ENCODE measurements around the gene ANKRD12. TPM values are rescaled to one million over a fixed set of nuclear protein-coding genes. Genes with fewer than 3 reads are reported as not detected.
A peak's percentile ranks its signal among the peaks of the same experiment; 100 is the strongest.

ANKRD12 gene
- total and polyA plus RNA-seq, 10 of the 15 experiments (the other 5 are each of a cell fraction or from before 2014, with no cell fraction given): 5.9 to 45.7 (median 20.2) TPM

GRCh38 chr18:9260388-9261380 lies 124.1 kb downstream of the ANKRD12 start:
- TF ChIP-seq POLR2A (IDR thresholded peaks at IDR 0.05; ENCODE audit: low read depth, low read length): 0 out of 2 replicates have a peak, but pooled peaks have one; percentile 25
- TF ChIP-seq KLF5 (IDR thresholded peaks at IDR 0.05; ENCODE audit: partially characterized antibody): no peak
- Histone ChIP-seq H3K9me3 (replicated peaks; ENCODE audit: control insufficient read depth, insufficient read depth, low read length) (no peaks in the 10 kb centered on the region; the same call in 2 of the 3 replicates), H3K4me2 (ENCODE audit: control insufficient read depth, insufficient read depth) (no peak overlapping the region), H3K9ac (ENCODE audit: control insufficient read depth, insufficient read depth, low read length) (no peak overlapping the region), H4K20me1 (ENCODE audit: control insufficient read depth, insufficient read depth) (no peaks in the 10 kb centered on the region), H3K27me3 (replicated peaks in 1 of 2; ENCODE audit: control insufficient read depth in 2 of 2, insufficient read depth in 2 of 2, low read length in 1 of 2) (no peaks in the 10 kb centered on the region), H2AFZ (ENCODE audit: control insufficient read depth, low read depth, low read length) (no peak overlapping the region), H3K27ac (ENCODE audit: control insufficient read depth, insufficient read depth) (no peak overlapping the region), H3K4me1 (ENCODE audit: control insufficient read depth, insufficient read depth, low read length) (no peaks in the 10 kb centered on the region), H3K36me3 (ENCODE audit: control insufficient read depth in 2 of 2, insufficient read depth in 2 of 2, low read length in 1 of 2) (peaks cover 0 to 2% of the 10 kb centered on the region in 2 experiments; a peak in 2 of 4 replicates), H3K79me2 (ENCODE audit: control insufficient read depth, insufficient read depth, low read length) (no peaks in the 10 kb centered on the region), H3K4me3 (no peak overlapping the region)
- ATAC-seq (no peak), DNase-seq (ENCODE audit: low read depth, low spot score) (no peak), FAIRE-seq (no peak)
- CTCF ChIA-PET: no interaction called here
- POLR2A ChIA-PET: interaction anchor here (0.8 kb wide), 1 partner anchor 42 kb away, joined by 5 read pairs; no protein-coding TSS in a partner anchor
- intact Hi-C loops (cut with micrococcal nuclease; ENCODE audit: unreplicated experiment): no loop called here
- 87% methylated on average over 4 of the region's 4 CpGs for WGBS (ENCODE audit: insufficient coverage, insufficient replicate concordance, low lambda C conversion rate, missing lambda C conversion rate)
- no TSS peak for BruUV-seq (replicated peaks)
- in situ Hi-C loops (cut with MboI): no loop called here
- SMC1A ChIA-PET (ENCODE audit: uncharacterized antibody, unreplicated experiment): interaction anchor here (0.6 kb wide), 1 partner anchor 118 kb away, joined by 3 read pairs; no protein-coding TSS in a partner anchor
- RAD21 ChIA-PET (ENCODE audit: unreplicated experiment): no interaction called here

DNA sequence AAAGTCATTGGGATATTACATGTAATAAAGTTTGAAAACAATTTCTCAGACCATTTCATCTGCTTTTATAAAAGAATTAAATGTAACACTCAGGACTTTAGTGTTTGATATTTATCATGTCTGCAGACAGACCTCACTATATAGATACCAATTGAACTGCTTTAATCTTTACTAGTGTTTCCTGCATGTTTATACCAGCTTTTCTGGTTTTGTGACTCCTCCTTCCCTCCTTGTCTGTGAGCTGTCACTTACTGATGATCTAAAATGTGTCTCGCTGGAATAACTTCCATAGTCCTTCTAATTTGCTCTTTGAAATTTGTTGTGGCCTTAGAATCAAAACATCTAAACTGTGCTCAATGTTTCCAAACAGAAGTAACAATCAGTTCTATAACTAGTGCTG lies 126.7 kb downstream of the ANKRD12 start:
- no peak for DNase-seq (ENCODE audit: low read depth, low spot score)
- no peak for ATAC-seq
- 90% methylated on average over 1 of the region's 1 CpG for WGBS (ENCODE audit: insufficient coverage, insufficient replicate concordance, low lambda C conversion rate, missing lambda C conversion rate)
- RAD21 ChIA-PET (ENCODE audit: unreplicated experiment): no interaction called here
- H3K27me3 ChIP-seq (replicated peaks in 1 of 2; ENCODE audit: control insufficient read depth in 2 of 2, insufficient read depth in 2 of 2, low read length in 1 of 2): no peaks in the 10 kb centered on the region
- FAIRE-seq: no peak
- H3K9ac ChIP-seq (ENCODE audit: control insufficient read depth, insufficient read depth, low read length): no peak overlapping the region
- H3K4me1 ChIP-seq (ENCODE audit: control insufficient read depth, insufficient read depth, low read length): no peaks in the 10 kb centered on the region
- no peaks in the 10 kb centered on the region; the same call in 2 of the 3 replicates for H3K9me3 ChIP-seq (replicated peaks; ENCODE audit: control insufficient read depth, insufficient read depth, low read length)
- H4K20me1 ChIP-seq (ENCODE audit: control insufficient read depth, insufficient read depth): no peaks in the 10 kb centered on the region
- no TSS peak for BruUV-seq (replicated peaks)
- intact Hi-C loops (cut with micrococcal nuclease; ENCODE audit: unreplicated experiment): no loop called here
- H3K4me2 ChIP-seq (ENCODE audit: control insufficient read depth, insufficient read depth): no peak overlapping the region
- peaks cover 0 to 2% of the 10 kb centered on the region in 2 experiments; a peak in 2 of 4 replicates for H3K36me3 ChIP-seq (ENCODE audit: control insufficient read depth in 2 of 2, insufficient read depth in 2 of 2, low read length in 1 of 2)
- no peaks in the 10 kb centered on the region for H3K79me2 ChIP-seq (ENCODE audit: control insufficient read depth, insufficient read depth, low read length)
- no peak overlapping the region for H3K27ac ChIP-seq (ENCODE audit: control insufficient read depth, insufficient read depth)
- H3K4me3 ChIP-seq: no peak overlapping the region
- POLR2A ChIA-PET: no interaction called here
- SMC1A ChIA-PET (ENCODE audit: uncharacterized antibody, unreplicated experiment): interaction anchor here (1.0 to 1.5 kb wide), 2 partner anchors 195 to 254 kb away, joined by 3 to 5 read pairs; no protein-coding TSS in a partner anchor
- no peak overlapping the region for H2AFZ ChIP-seq (ENCODE audit: control insufficient read depth, low read depth, low read length)
- CTCF ChIA-PET: no interaction called here
- in situ Hi-C loops (cut with MboI): no loop called here
- TF ChIP-seq WRNIP1 (IDR thresholded peaks at IDR 0.05; ENCODE audit: borderline replicate concordance, low read depth, low read length): no peak
- TF ChIP-seq CBX5 (IDR thresholded peaks at IDR 0.05; ENCODE audit: low read depth): no peak
- TF ChIP-seq ZNF384 (IDR thresholded peaks at IDR 0.05; ENCODE audit: borderline replicate concordance, low read depth, low read length): no peak
- TF ChIP-seq GABPA (IDR thresholded peaks at IDR 0.05; ENCODE audit: low read depth): no peak
- TF ChIP-seq PML (IDR thresholded peaks at IDR 0.05; ENCODE audit: low read length): no peak
- no peak for TF ChIP-seq RUNX3 (IDR thresholded peaks at IDR 0.05; ENCODE audit: low read length)
- TF ChIP-seq CHD2 (IDR thresholded peaks at IDR 0.05; ENCODE audit: borderline replicate concordance, low read depth, low read length): no peak
- TF ChIP-seq FOXM1 (IDR thresholded peaks at IDR 0.05; ENCODE audit: low read depth, low read length): no peak
- TF ChIP-seq RELA (IDR thresholded peaks at IDR 0.05; ENCODE audit: borderline replicate concordance, partially characterized antibody): no peak
- TF ChIP-seq, protein P1, sequence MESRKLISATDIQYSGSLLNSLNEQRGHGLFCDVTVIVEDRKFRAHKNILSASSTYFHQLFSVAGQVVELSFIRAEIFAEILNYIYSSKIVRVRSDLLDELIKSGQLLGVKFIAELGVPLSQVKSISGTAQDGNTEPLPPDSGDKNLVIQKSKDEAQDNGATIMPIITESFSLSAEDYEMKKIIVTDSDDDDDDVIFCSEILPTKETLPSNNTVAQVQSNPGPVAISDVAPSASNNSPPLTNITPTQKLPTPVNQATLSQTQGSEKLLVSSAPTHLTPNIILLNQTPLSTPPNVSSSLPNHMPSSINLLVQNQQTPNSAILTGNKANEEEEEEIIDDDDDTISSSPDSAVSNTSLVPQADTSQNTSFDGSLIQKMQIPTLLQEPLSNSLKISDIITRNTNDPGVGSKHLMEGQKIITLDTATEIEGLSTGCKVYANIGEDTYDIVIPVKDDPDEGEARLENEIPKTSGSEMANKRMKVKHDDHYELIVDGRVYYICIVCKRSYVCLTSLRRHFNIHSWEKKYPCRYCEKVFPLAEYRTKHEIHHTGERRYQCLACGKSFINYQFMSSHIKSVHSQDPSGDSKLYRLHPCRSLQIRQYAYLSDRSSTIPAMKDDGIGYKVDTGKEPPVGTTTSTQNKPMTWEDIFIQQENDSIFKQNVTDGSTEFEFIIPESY (IDR thresholded peaks at IDR 0.05): no peak

Data from GM12878 (cell line).